Measurements from ENCODE around the gene CLPTM1L.

CLPTM1L gene

DNA sequence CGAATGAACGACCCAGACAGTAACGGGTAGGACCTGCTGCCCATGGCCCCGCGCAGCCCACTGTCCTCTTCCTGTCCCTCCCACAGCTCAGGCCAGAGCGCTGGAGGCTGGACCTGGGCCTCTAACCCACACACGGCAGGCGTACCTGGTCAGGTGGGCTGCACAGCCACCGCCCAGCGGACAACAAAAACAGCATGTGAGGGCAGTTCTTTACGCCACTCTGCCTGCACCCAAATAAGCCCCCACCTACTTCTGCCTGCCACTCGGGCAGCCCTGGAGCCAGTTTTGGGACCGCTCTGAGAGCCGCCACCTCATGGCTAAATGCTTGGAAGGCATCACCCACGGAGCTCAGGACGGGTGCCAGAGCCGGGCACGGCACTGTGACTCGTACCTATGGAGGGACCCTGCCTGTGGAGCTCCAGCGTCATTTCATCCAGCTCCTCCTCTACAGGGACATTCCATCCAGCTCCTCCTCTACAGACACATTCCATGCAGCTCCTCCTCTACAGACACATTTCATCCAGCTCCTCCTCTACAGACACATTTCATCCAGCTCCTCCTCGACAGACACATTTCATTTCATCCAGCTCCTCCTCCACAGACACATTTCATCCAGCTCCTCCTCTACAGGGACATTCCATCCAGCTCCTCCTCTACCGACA lies 18.9 kb downstream of the CLPTM1L start:
- H3K36me3 ChIP-seq (ENCODE audit: control insufficient read depth, insufficient read depth, low read length): no peaks in the 10 kb centered on the region

DNA sequence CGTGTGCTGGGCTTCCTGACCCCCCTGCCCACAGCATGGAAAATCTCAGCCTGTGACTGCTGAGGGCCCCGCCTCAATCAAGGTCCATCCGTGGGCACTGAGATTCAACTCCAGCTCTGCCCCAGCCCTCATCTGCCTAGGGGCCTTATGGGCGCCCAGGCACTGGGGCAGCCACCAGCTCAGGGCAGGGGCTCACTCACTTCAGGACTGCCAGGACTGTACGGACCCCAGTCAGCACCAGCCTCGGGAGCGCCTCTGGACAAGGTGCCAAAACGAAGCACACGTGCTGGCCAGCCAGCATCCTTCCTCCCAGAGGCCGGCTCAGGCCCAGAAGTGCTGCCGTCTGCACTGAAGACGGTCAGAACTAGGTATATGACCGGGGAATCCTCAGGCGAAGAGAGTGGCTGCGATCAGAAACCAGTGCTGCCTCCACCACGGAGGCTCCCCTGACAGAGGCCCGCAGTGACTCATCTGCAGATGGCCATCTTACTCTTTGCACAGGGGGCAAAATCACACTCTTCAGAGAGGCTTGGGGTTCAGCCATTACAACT lies 19.6 kb downstream of the CLPTM1L start:
- TF ChIP-seq, protein P1, sequence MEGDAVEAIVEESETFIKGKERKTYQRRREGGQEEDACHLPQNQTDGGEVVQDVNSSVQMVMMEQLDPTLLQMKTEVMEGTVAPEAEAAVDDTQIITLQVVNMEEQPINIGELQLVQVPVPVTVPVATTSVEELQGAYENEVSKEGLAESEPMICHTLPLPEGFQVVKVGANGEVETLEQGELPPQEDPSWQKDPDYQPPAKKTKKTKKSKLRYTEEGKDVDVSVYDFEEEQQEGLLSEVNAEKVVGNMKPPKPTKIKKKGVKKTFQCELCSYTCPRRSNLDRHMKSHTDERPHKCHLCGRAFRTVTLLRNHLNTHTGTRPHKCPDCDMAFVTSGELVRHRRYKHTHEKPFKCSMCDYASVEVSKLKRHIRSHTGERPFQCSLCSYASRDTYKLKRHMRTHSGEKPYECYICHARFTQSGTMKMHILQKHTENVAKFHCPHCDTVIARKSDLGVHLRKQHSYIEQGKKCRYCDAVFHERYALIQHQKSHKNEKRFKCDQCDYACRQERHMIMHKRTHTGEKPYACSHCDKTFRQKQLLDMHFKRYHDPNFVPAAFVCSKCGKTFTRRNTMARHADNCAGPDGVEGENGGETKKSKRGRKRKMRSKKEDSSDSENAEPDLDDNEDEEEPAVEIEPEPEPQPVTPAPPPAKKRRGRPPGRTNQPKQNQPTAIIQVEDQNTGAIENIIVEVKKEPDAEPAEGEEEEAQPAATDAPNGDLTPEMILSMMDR (IDR thresholded peaks at IDR 0.05): no peak
- Histone ChIP-seq H3K27me3 (ENCODE audit: control insufficient read depth, insufficient read depth, low read length) (no peaks in the 10 kb centered on the region), H3K27ac (no peak overlapping the region), H3K36me3 (ENCODE audit: control insufficient read depth, insufficient read depth, low read length) (no peaks in the 10 kb centered on the region), H3K79me2 (no peaks in the 10 kb centered on the region), H3K9ac (no peak overlapping the region), H3K4me1 (no peaks in the 10 kb centered on the region), H3K9me3 (ENCODE audit: control insufficient read depth, low read length) (no peaks in the 10 kb centered on the region), H3K4me3 (ENCODE audit: low read depth, low read length) (no peak overlapping the region), H2AFZ (no peak overlapping the region), H3K4me2 (ENCODE audit: low read length) (no peak overlapping the region)

More for the DNA sequence above, 18.9 kb downstream of the CLPTM1L start:
- H2AFZ ChIP-seq: no peak overlapping the region
- H3K4me2 ChIP-seq (ENCODE audit: low read length): no peak overlapping the region
- TF ChIP-seq, protein P1 (IDR thresholded peaks at IDR 0.05): no peak
- no peak overlapping the region for H3K4me3 ChIP-seq (ENCODE audit: low read depth, low read length)
- H3K9me3 ChIP-seq (ENCODE audit: control insufficient read depth, low read length): no peaks in the 10 kb centered on the region
- no peaks in the 10 kb centered on the region for H3K27me3 ChIP-seq (ENCODE audit: control insufficient read depth, insufficient read depth, low read length)
- no peak overlapping the region for H3K9ac ChIP-seq
- no peaks in the 10 kb centered on the region for H3K79me2 ChIP-seq
- no peaks in the 10 kb centered on the region for H3K4me1 ChIP-seq
- H3K27ac ChIP-seq: no peak overlapping the region

DNA sequence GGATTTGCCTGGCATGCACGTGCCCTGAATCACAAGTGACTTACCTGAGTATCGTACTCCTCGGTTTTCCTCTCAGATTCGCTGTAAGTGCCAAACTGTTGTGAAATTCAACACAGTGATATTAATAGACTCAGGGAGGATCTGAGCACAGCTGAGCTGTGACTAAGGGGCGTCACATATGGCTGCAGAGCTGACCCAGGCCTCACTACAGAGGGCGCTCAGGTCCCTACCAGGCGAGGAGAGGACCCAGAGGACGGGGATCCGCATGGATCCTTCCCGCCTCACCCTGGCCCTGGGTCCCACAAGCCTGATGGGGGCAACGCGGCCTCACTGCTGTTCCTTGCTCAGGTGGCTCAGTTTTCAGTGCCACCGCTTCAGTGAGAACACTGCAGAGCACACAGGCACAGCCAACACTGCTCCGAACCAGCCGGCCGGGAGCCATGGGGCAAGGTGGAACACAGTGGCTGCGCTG lies 20.1 kb downstream of the CLPTM1L start:
- no peak overlapping the region for H3K4me3 ChIP-seq (ENCODE audit: low read depth, low read length)
- H3K36me3 ChIP-seq (ENCODE audit: control insufficient read depth, insufficient read depth, low read length): no peaks in the 10 kb centered on the region
- TF ChIP-seq, protein P1 (IDR thresholded peaks at IDR 0.05): no peak

DNA sequence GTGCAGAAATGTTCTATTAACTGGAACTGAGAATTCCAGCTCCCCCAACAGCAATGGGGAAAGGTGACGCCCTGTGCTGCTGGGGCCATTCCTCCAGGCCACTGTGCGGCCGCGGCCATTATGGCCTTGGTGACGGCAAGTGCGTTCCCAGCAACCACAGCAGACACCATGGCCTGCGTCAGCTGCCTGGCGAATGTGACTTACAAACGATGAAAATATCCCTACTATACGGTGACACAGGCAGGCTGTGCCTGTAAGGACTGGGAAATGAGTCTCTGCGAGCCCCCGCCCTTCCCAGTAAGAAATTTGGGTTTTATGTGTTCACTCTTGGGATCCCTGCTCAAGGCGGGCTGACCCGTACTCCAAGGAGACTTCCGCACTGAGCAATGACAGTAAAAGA lies 20.6 kb downstream of the CLPTM1L start:
- no peaks in the 10 kb centered on the region for H3K36me3 ChIP-seq (ENCODE audit: control insufficient read depth, insufficient read depth, low read length)
- H3K27me3 ChIP-seq (ENCODE audit: control insufficient read depth, insufficient read depth, low read length): no peaks in the 10 kb centered on the region
- no peaks in the 10 kb centered on the region for H3K4me1 ChIP-seq
- H2AFZ ChIP-seq: no peak overlapping the region
- TF ChIP-seq, protein P1 (IDR thresholded peaks at IDR 0.05): no peak
- H3K4me3 ChIP-seq (ENCODE audit: low read depth, low read length): no peak overlapping the region
- no peaks in the 10 kb centered on the region for H3K79me2 ChIP-seq
- no peak overlapping the region for H3K27ac ChIP-seq
- no peak overlapping the region for H3K4me2 ChIP-seq (ENCODE audit: low read length)
- H3K9me3 ChIP-seq (ENCODE audit: control insufficient read depth, low read length): no peaks in the 10 kb centered on the region
- H3K9ac ChIP-seq: no peak overlapping the region

More for the DNA sequence above, 20.1 kb downstream of the CLPTM1L start:
- Histone ChIP-seq H3K27ac (no peak overlapping the region), H3K79me2 (no peaks in the 10 kb centered on the region), H3K4me1 (no peaks in the 10 kb centered on the region), H3K9ac (no peak overlapping the region), H3K9me3 (ENCODE audit: control insufficient read depth, low read length) (no peaks in the 10 kb centered on the region), H3K4me2 (ENCODE audit: low read length) (no peak overlapping the region), H2AFZ (no peak overlapping the region), H3K27me3 (ENCODE audit: control insufficient read depth, insufficient read depth, low read length) (no peaks in the 10 kb centered on the region)

DNA sequence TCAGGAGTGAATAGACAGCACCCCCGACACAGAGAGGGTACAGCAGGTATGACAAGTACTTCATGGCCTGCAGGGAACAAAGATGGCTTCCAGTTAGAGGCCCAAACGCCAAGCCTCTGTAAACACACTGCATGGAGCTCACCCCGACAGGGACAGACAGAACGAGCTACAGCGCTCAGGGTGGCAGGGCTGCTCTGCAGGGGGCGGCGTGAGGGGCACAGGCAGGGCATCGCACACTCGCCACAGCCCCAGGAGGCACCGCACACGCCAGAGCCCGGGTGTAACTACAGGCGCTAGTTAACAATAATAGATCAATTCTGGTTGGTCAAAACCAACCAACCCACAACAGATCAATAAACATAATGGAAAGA lies 21.1 kb downstream of the CLPTM1L start:
- H3K36me3 ChIP-seq (ENCODE audit: control insufficient read depth, insufficient read depth, low read length): no peaks in the 10 kb centered on the region

More for the DNA sequence above, 21.1 kb downstream of the CLPTM1L start:
- Histone ChIP-seq H3K27ac (no peak overlapping the region), H3K9ac (no peak overlapping the region), H3K4me3 (ENCODE audit: low read depth, low read length) (no peak overlapping the region), H2AFZ (no peak overlapping the region), H3K9me3 (ENCODE audit: control insufficient read depth, low read length) (no peaks in the 10 kb centered on the region), H3K4me2 (ENCODE audit: low read length) (no peak overlapping the region), H3K4me1 (no peaks in the 10 kb centered on the region), H3K27me3 (ENCODE audit: control insufficient read depth, insufficient read depth, low read length) (no peaks in the 10 kb centered on the region), H3K79me2 (no peaks in the 10 kb centered on the region)
- TF ChIP-seq, protein P1 (IDR thresholded peaks at IDR 0.05): no peak

Data from parathyroid adenoma (tissue), 2 donors.